Embryonic facial prominence (tissue), 1 donor: ENCODE measurements around the gene CEP128.

Experiments
- DNase-seq: peaks from one replicate; pipeline ENCODE4 v3.0.0-alpha.2; 2016; ENCODE audit errors: extremely low spot score

CEP128 gene

DNA sequence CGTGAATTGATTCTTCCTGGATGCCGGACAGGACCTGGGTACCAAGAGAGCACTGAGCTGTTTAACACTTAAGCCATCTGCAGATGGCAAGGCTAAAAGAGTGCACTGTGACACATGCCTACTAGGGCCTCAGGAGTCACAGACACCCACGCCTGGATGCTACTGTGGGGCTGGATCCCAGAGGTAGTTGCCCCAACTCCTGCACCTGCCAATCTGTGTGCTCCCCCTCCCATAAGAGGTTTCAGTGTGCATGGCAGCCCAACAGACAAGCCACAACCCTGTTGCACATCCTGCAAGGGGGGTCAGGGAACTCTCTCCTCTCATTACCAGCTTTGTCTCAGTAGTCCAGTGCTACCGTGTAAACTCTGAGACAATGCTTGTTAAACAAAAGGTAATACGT lies 169.0 kb downstream of the CEP128 start:
- DNase-seq: no peak

GRCh38 chr14:80771201-80771600 lies 170.3 kb downstream of the CEP128 start:
- no peak for DNase-seq

DNA sequence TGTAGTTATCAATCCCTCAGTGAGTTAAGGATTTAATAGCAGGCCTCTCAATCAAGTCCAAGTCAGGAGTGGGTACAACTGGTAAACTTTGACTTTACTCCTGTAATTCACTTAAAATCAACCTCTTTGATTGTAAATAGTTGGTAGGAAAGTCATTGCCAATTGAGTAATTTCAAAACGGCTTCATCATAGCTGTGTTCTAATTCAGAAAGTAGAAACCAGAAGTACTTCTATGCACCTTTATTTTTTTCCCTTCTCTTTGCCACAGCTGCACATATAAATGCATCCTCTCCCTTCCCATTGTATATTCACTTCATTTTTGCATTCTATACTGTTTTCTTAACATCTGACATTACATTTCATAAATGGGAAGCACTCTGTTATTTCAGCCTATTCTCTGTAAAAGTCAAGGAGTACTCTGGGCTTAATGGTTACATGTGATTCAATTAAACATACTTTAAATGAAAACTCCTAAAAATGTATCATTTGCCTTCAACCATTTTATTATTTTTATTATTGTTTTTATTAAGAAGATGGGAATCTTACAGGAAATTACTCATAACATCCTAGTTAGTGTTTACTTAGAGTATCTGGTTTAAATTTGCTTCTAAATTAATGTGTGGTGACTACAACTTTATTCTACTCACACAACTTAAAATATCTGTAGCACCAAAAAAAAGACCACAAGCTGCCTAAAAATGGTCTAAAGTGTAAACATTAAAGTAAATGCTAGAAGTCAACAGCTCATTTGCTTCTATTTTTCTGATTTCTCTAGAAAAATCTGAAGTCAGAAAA lies 171.2 kb downstream of the CEP128 start:
- no peak for DNase-seq

DNA sequence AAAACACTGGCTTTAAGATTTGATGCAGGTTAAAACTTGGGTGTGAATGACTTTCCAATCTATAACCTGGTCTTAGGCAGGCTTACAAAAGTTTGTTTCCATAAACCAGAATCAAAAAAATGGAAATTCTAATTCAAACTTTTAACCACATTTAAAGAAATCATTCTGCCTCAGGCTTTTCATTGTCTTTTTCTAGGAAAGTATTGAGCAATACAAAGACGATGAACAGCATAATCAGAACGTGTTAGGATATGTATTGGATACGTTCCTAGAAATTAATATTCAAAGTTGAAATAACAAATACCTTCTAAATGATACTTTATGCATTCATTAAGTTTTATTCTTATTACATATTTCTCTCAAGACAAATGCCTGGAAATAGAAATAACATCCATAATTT lies 172.9 kb downstream of the CEP128 start:
- DNase-seq: no peak

DNA sequence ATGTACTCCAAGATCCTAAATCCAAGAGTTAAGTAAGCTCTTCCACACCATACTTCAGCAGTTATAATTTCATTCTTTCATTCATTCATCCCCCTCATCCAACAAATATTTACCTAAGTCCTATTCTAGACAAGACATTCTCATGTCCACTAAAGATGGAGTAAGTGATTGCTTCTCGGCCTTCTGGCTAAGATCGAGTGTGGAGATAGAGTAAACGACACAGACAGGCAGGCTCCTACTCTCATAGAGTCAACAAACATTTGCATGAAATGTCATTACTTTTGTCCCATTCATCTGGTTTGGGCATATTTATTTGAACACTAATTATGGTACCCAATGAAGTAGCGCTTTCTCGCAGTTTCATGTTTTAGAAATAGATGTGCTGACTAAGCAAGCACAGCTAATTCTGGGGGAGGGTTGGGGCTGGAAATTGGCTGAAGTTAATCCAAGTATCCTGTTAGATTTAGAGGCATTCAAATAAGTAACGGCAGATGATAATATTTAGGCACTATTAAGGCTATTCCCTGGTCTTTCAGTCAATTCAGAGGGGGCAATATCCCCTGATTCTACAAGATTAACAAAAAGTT lies 176.5 kb downstream of the CEP128 start:
- no peak for DNase-seq

DNA sequence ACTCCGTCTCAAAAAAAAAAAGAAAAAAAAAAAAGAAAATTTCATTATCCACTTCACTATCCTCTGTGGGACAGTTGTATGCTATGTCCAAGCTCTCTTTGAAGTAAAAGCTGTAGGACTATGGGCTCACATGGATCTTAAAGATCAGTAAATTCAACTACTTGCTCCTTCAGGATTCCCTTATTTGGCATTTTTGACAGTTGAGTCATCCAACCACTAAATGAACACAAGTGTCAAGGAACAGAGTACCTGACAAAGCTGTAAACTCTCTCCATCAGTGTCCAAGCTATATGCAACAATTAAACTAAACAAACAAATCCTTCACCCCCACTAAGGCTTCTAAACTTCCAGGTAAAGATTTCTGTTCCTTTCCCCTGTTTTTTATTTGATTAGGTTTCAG lies 177.0 kb downstream of the CEP128 start:
- no peak for DNase-seq

DNA sequence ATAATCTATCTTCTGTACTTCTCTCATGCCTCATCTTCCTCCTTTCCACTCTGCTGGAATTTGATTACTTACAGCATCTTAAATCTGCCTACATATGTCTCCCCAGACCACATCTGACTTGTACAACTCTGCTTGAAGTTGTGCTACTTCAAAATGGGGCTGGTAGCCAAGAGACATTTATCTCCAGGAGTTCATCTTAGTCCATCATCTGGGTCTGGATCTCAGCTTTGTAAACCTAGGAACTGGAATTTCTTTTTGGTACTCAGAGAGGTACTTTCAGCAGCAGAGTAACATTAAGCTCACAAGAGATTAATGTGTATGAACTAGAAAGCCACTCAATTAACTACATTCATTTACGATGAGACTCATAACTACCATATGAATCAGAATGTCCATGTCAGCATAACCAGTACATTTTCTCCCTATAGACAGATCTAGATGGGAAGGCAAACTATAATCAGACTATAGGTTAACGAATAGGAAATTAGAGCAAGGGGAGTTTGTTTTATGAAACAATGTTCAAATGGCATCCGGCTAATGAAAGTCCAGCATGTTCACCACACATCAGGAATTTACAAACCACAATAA lies 178.8 kb downstream of the CEP128 start:
- no peak for DNase-seq

- no peak for DNase-seq
These were observed 186.8 kb downstream of the CEP128 start for GRCh38 chr14:80754696-80755095.

- DNase-seq: no peak
These were observed 190.3 kb downstream of the CEP128 start for GRCh38 chr14:80751285-80751684.

DNA sequence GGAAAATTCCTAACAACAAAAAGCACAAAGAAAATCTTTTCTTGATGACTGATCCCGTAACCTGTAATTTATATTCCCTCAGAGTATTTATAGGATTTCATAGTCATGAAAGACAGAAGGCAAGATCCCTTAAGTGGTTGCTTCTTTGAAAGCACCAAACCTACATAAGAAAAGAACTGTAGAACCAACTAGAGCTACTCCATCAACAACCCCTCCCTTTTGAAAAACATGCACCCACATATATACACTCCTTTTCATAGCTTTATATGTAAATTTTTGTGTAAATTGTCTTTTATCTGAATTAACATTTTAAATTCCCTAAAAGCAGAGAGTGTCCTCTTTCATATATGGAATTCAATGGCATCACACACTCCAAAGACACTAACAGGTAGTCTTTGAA lies 215.3 kb downstream of the CEP128 start:
- DNase-seq: no peak

DNA sequence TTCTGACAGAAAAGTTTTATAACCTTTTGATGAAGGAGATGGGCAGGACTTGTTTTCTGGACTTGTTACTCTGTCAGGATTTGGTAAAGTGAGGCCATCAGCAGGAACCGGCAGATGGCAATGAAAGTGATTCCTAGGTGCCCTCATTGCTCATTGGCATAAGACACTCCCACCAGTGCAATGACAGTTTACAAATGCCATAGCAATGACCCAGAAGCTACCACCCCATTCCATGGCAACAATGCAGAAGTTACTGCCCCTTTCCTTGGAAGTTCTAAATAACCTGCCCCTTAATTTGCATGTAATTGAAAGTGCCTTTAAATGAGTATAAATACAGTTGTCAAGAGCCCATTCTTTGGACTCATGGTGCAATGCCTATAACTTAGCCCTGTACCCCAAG lies 222.6 kb downstream of the CEP128 start:
- no peak for DNase-seq

GRCh38 chr14:80714474-80714873 lies 227.1 kb downstream of the CEP128 start:
- no peak for DNase-seq

- DNase-seq: no peak
These were observed 228.3 kb downstream of the CEP128 start for GRCh38 chr14:80713076-80713850.

DNA sequence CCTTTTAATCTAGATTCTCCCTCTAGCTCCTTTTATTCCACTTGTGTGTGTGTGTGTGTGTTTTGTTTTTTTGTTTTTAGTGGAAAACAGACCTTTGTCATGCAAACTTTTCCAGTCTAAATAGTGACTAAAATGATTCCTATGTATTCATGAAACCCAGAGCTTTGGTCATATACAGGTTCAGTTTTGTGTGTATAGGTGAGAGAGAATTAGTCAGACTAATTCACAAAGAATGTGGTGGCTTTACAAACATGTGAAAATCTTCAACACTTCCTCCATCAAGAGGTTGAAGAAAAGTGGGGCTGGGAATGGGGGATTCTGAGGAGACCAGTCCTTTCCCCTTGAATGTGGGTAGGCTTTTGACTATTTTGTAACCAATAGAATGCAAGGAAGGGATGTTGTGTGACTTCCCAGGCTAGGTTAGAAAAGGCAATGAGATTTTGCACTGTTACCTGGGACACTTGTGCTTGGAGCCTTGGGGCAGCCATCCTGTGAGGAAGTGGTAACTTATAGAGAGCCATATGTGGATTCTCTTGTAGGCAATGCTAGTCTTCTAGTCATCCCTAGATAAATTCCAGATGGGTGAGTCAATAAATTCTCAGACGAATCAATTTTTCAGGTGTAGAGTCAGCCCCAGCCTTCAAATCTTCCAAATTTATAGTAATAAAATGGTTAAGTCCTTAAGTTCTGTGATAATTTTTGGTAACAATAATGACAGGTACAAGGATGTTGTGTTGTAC lies 236.1 kb downstream of the CEP128 start:
- DNase-seq: no peak

DNA sequence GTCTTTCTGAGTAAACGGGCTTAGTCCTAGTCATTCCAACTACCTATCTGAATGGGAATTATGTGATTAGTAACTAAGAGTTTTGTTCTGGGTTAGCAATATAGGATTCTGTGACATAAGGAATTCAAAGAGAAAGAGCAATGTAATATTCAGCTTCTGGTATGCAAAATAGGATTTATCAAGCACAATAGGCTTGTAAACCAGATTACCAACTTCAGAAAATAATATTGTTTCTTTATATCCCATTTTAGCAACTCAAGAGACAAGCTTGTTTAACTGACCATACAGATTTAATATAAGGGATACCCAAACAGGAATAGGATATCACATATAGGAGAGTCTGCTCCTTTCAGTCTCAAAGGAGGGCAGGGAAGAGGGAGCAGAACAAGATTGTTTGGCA lies 240.9 kb downstream of the CEP128 start:
- no peak for DNase-seq

- DNase-seq: no peak
These were observed 241.7 kb downstream of the CEP128 start for GRCh38 chr14:80699861-80700260.

- DNase-seq: no peak
These were observed 242.6 kb downstream of the CEP128 start for GRCh38 chr14:80698974-80699373.

DNA sequence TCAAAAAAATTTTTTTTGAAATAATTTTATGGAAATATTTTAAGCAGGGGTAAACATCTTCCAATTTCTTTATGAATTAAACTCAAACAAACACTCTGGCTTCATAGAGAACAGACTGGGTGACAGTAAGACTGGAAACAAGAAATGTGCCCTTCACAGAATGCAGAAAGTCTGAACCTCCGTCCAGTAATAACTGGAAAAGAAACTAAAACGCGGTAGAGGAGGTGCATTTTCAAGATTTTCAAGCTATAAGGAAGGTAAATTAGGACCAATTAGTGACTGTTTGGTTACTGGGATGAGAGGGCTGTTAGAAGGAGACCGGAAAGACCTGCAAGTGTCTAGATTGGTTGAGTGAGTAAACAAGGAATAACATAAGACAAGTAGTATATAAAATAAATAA lies 245.7 kb downstream of the CEP128 start:
- no peak for DNase-seq

GRCh38 chr14:80692903-80693302 lies 248.6 kb downstream of the CEP128 start:
- DNase-seq: no peak

DNA sequence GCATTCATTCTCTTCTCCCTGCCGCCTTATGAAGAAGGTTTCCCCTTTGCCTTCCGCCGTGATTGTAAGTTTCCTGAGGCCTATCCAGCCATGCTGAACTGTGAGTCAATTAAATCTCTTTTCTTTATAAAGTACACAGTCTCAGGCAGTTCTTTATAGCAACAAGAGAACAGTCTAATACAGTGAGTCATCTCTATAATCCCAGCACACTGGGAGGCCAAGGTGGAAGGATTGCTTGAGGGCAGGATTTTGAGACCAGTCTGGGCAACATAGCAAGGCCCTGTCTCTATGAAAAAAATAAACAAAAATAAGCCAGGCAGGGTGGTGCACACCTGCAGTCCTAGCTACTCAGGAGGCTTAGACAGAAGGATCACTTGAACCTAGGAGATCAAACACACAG lies 259.9 kb downstream of the CEP128 start:
- DNase-seq: no peak

DNA sequence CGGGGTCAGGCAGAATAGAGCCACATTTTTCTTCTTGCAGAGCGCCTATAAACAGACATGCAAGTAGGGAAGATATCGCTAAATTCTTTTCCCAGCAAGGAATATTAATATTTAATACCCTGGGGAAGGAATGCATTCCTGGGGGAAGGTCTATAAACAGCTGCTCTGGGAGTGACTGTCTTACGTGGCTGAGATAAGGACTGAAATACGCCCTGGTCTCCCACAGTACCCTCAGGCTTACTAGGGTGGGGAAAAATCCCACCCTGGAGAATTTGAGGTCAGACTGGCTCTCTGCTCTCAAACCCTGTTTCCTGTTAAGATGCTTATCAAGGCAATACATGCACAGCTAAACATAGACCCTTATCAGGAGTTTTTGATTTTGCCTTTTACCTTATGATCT lies 262.3 kb downstream of the CEP128 start:
- no peak for DNase-seq

DNA sequence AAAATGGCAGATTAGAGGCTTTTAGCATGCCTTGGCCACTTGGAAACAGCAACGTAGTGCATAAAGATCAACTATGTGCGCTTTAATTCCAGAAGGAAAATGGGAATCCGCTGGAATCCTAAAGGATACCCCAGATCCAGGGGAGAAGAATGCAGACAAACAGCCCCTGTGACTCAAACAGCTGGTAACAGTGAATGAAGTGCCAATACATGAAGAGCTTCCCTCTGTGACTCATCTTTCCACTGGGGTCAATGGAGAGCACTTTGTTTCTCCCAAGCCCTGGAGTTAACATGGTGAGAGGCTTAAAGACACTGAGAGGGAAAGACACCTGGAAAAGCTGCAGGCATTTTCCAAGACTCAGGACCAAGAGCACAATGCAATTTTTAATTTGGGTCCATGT lies 263.1 kb downstream of the CEP128 start:
- DNase-seq: no peak
